Measurements from ENCODE around the gene TMEM273. TPM values are rescaled to one million over a fixed set of nuclear protein-coding genes. Genes with fewer than 3 reads are reported as not detected.

Gene TMEM273
- polyA plus RNA-seq, 1 of the 3 experiments (the other 2 are of a cell fraction) = not detected

GRCh38 chr10:49105076-49105475, 83.1 kb downstream of the TMEM273 start (continued):
- no peak for TF ChIP-seq USF2 (IDR thresholded peaks at IDR 0.05; ENCODE audit: borderline replicate concordance, low read depth, low read length)
- no peak for TF ChIP-seq ELF1 (IDR thresholded peaks at IDR 0.05)
- no peak for TF ChIP-seq RCOR1 (IDR thresholded peaks at IDR 0.05; ENCODE audit: low read length)
- no peak for TF ChIP-seq TEAD4 (IDR thresholded peaks at IDR 0.05; ENCODE audit: borderline replicate concordance, insufficient read depth)
- no peak for TF ChIP-seq USF1 (IDR thresholded peaks at IDR 0.05; ENCODE audit: borderline replicate concordance, low read depth)
- no peak for TF ChIP-seq MEF2A (IDR thresholded peaks at IDR 0.05; ENCODE audit: borderline replicate concordance, low read depth)
- TF ChIP-seq CHD2 (IDR thresholded peaks at IDR 0.05; ENCODE audit: low read length, partially characterized antibody) = no peak
- TF ChIP-seq IRF3 (IDR thresholded peaks at IDR 0.05; ENCODE audit: low read depth, low read length) = no peak
- no peak for TF ChIP-seq RXRA (IDR thresholded peaks at IDR 0.05; ENCODE audit: borderline replicate concordance, low read depth)
- no peak for TF ChIP-seq NRF1 (IDR thresholded peaks at IDR 0.05; ENCODE audit: low read depth, low read length)

Other genes starting within 250 kb of the TMEM273 start
- gene LRRC18, start 248.6 kb downstream of the TMEM273 start, polyA plus RNA-seq (2012; rRNA removed) = not detected in 2 replicates
- gene VSTM4, start 72.9 kb downstream of the TMEM273 start, polyA plus RNA-seq (2012; rRNA removed) = 0.39 TPM in 2 replicates
- not detected in 2 replicates for gene FAM170B, start 54.4 kb downstream of the TMEM273 start, polyA plus RNA-seq (2012; rRNA removed)
- gene C10orf71, start 110.8 kb upstream of the TMEM273 start, polyA plus RNA-seq (2012; rRNA removed) = not detected in 2 replicates
- 0.11 TPM in 1 of 2 replicates, not detected in the other for gene DRGX, start 207.7 kb upstream of the TMEM273 start, polyA plus RNA-seq (2012; rRNA removed)

Data from SK-N-SH (cell line).